Stimulated activated CD4-positive, alpha-beta T cell treated with anti-CD3 and anti-CD28 coated beads, Interleukin-15, amount 100 ng/mL, for 1 hour (primary cell): ENCODE measurements around the gene PTPN2.
"Not testable (repeated sequence)": the region's sequence is repeated elsewhere in the genome, so short reads cannot be mapped to it uniquely, and the experiment has no call there.

Experiments
- DNase-seq, 2 donors: peaks; one replicate each; pipeline ENCODE4 v3.0.0-alpha.2; 2020; ENCODE audit warnings: low read depth in 1 of 2, low spot score in 1 of 2

Gene PTPN2

DNA sequence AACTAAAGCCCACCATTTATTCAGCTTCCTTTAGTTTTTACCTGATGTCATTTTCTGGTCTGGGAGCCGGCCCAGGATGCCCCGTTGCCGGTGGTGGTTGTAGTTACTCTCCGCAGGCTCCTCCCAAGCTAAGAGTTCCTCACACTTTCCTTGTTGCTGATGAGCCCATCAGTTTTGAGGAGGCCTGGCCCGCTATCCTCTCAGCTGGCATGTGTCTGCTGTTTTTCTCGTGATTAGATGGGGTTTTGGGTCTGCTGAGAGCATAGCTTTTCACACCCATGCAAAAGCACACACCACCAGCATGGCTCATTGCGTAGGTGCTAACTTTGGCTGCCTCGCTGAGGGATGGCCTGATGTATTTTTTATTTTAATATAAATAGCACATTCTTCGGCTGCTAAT lies 109.1 kb downstream of the PTPN2 start:
- DNase-seq: no peak

DNA sequence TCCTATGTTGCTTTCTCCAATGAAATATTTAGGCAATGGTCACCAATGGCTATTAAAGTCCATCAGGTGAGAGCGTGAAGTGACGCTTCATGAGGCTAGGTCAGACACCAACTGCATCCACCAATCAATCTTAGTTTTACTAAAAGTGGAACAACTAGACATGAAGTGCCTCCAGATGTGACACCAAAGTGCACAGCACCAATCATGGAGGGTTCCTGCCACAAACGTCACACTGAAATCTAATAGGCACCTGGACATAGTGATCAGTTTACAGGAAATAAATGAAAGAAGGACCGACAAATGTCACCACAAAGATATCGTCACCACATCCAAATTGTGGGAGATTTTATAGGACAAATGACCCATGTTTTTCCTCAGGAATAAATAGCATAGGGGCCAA lies 110.7 kb downstream of the PTPN2 start:
- no peak for DNase-seq

DNA sequence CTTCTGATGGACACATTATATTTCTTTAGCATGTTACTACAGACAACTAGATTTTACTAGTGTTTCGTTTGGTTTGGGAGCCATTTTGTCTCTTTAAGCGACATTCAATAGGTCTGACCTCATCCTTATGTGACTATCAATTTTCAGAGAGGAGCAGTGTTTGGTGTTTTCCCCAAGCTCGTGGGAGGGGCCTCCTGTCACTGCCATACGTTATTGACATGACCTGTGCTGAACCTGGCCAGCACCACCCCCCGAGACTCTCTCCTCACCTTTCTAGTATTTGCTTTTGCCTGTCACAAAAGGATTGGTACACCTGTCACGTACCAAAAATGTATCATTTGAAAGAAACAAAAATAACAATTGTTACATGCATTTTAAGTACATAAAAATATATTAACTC lies 111.9 kb downstream of the PTPN2 start:
- DNase-seq: no peak

DNA sequence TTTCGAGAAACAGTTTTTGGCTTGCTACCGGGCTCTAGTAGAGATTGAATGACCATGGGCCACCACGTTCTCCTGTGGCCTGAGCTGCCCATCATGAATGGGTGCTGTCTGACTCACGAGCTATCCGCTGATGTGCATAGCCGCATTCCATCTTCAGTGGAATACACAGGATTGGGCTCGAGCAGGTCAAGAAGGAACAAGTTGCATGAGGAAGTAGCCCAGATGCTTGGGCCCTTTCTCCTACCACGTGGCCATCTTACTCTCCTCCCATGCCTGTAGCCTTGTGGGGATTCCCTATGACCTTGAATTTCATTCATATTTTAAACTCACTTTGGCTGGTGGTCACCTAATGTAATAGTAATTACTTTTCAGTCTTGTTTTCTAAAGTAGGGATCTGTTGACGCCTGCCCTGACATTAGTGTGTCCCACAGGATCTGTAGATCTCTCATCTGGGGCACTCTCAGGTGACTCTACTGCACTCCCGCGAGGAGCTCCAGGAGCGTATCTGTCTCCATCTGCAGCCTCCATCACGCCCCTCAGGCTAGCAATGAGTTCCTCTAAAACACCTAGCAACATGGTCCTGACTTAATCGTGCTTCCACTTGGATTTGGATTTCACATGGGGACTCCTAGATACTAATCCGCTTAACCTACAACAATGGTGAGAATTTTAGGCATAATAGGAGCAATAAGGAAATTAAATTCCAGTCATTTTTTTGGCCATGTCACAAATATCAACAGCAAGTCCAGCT lies 113.4 kb downstream of the PTPN2 start:
- no peak for DNase-seq

DNA sequence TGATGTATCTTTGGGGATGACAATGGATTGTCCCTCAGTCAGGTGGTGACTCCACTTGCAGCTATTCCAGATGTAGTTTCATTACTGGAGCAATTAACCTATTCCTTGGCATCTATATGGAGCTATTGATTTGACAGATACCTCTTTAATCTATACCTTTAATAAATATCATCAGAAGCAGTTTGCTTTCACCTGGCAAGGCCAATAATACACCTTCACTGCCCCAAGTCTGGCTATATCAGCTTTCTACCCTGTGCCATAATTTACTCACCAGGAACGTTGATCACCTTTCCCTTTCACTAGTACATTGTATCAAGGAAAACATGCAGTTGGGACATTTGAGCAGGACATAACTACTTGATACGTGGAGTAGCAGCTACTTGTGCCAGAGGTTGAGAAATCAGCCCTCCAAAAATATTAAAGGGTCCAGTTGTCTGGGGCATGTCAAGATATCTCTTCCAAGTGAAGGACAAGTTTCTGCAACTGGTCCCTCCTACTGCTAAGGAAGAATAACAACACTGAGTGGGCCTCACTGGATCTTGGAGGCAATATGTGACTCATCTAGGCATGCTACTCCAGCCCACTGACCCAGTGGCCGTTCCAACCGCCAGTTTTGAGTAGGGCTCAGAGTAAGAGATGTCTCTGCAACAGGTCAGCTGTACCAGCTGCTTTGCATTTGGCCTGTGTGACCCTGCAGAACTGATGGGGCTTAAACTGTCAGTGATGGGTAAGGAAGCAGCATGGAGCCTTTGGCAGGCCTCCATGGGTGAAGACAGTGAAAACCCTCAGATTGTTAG lies 114.2 kb downstream of the PTPN2 start:
- no peak for DNase-seq

DNA sequence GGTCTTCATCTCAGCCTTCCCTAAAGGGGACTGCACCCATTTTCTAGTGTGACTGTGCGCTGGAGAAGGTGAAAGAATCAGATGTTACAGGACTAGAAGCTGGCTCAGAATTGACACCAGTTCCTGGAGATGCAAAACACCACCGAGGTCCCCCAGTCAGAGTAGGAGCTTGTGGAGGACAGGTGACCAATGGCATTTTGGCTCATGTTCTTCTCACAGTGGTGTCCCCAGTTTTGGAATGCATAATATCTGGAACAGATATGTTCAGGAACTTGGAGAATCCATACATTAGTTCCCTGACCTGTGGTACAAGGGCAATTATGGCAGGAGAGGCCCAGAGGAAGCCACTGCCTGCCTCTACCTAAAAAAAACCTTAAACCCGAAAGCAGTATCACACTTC lies 114.9 kb downstream of the PTPN2 start:
- DNase-seq: no peak

DNA sequence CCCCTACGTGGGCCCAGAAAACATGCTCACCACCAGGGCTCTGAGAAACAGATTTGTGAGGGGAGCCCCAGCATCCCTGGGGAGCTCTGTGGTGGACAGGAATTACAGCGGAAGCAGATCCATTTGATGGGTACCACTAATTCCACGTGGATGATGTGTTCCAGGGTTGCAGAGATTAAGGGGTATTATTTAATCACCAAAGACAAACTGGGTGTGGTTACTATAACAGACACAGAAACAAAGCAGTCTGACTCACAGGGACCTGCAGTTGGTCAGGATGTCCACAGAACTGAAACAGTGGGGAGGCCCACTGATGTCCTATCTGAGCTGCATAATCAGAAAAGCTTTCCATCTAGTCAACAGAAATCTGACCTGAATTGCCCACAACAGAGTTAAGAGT lies 115.4 kb downstream of the PTPN2 start:
- no peak for DNase-seq

DNA sequence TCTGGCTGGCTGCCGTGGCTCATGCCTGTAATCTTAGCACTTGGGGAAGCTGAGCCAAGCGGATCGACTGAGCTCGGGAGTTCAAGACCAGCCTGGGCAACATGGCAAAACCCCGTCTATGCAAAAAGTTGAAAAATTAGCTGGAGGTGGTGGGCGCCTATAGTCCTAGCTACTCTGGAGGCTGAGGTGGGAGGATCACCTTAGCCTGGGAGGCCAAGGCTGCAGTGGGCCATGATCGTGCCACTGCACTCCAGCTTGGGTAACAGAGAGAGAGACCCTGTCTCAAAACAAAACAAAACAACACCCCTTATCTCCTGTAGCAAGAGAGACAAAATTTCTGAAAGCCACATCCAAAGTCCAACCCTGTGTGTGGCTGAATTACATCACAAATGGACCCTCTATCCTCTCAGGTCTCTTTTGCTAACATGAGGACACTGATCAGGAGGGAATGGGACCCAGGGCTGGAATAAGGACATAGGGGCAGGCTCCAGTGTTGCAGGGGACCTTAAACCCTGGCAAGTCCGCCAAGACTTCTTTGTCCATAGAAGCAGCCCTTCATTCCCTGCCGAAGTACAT lies 116.4 kb downstream of the PTPN2 start:
- no peak for DNase-seq

DNA sequence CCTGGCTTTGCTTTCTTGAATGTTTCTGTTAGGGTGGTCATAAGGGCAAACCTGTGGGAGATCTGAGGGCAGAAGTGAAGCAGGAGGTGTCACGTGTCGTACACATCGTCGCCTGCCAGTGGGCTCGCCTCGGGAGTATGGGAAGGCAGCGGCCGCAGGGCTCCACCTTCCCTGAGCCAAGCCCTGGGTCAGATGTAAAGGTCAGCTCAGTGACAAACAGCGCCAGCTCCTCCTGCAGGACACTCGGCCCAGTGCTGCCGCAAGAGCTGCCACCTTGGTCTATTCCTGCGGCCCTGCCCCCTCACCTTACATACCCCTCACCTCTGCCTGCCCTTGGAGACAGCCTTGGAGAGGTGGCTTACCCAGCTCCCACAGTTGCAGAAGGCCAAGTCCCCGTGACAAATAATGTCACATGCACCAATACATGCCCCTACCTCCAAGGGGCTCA lies 117.0 kb downstream of the PTPN2 start:
- no peak for DNase-seq

DNA sequence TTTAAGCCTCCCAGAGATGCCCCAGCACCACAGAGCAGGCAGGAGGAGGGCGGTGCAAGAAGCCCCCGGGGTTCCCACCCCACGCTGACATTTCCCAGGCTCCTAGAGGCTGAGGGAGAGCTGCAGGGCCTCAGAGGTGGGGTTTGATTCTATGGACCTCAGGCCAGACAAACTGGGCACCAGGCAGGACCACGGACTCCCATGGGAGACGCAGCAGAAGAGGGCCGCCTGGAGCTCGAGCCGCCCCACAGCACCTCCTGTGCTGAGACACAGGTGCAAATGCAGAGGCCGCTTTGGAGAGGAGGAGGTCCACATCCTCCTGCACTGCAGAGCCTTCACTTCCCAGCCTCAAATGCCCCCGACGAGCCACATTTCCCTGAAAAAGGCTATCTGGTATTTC lies 118.5 kb downstream of the PTPN2 start:
- no peak for DNase-seq

DNA sequence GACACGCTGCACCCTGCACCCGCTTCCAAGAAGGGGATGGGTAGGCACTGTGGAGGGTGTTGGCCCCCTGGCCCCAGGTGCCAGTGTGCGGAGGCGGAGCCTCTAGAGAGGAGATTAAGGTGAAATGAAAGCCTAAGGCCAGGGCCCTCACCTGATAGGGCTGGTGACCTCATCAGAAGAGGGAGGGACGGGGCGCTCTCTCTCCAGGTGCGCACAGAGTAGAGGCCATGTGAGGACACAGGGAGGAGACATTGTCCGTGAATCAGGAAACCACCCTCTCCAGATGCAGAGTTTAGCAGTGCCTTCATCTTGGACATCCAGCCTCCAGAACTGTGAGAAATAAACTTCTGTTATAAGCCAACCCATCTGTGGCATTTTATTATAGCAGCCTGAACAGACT lies 118.9 kb downstream of the PTPN2 start:
- no peak for DNase-seq

DNA sequence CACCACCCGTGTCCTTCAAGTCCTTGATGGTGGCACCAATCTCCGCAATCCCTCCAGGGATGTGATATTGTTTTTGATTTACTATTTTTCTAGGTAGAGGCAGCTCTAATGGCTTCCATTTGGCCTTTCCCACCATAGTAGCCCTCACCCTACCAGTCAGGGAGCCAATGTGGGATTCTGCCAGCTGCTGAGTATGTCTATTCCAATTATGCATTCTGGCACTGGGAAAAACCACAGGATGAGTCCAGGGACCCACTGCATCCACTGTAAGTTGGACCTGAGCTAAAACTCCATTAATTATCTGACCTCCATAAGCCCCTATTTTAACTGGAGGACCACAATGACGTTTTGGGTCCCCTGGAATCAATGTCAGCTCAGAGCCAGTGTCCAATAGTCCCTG lies 125.5 kb downstream of the PTPN2 start:
- DNase-seq: not testable (repeated sequence)

DNA sequence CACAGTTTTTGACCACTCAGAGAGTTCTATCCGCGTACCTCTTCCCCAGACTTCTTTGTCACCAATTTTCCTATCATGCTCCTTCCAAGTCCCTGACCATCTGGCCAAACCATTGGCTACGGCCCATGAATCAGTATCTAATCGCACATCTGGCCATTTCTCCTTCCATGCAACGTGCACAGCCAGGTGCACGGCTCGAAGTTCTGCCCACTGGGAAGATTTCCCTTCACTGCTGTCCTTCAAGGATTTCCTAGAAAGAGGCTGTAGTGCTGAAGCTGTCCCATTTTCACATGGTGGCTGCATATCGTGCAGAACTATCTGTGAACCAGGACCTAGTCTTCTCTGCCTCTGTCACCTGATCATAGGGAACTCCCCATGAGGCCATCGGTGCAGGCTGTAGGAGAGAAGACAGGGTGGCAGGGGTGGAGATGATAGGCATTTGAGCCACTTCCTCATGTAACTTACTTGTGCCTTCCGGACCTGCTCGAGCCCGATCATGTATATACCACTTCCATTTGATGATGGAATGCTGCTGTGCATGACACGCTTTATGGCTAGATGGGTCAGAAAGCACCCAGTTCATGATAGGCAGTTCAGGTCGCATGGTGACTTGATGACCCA lies 127.3 kb downstream of the PTPN2 start:
- DNase-seq: not testable (repeated sequence)

DNA sequence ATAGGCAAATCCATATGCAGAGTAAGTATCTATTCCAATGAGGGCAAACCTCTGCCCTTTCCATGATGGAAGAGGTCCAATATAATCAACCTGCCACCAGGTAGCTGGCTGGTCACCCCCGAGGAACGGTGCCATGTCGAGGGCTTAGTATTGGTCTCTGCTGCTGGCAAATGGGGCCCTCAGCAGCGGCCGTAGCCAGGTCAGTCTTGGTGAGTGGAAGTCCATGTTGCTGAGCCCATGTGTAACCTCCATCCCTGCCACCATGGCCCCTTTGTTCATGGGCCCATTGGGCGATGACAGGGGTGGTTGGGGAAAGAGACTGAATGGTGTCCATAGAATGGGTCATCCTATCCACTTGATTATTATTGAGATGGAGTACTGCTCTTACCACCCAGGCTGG lies 128.4 kb downstream of the PTPN2 start:
- not testable (repeated sequence) for DNase-seq

DNA sequence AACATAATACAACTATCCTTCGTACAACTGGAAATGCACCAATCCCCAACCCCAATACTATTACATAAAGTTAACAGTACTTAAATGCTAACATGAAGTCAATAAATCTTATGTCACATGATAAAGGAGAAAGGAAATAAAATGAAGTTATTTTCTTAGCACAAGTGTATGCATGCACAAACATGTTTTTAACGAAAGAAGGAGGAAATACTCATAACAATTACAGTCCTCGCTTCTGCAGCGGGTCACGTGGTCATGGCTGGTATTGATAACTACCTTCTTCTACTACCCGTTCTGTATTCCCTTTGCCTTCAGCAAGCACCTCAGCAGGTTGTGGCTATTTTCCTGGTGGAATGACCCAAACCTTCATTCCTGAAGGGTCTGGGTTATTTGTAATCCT lies 129.5 kb downstream of the PTPN2 start:
- DNase-seq: no peak

DNA sequence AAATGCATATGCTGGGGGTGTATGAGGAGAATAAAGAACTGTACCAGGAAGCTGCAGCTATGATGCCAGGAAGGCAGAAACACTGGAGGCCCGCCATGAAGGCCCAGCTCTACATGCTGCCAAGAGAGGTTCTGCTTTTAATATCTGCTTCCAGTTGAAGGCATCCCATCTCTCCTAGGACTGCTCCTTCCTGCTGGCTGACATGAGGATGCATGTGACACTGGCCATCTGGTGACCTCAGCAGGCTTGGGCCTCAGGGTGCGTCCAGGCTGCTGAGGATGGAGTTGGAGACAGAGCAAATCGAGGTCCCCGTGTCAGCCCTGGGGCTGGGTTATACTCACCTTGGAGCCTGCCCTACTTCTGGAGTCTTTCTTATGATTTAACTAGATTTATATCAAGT lies 132.1 kb downstream of the PTPN2 start:
- DNase-seq: no peak

DNA sequence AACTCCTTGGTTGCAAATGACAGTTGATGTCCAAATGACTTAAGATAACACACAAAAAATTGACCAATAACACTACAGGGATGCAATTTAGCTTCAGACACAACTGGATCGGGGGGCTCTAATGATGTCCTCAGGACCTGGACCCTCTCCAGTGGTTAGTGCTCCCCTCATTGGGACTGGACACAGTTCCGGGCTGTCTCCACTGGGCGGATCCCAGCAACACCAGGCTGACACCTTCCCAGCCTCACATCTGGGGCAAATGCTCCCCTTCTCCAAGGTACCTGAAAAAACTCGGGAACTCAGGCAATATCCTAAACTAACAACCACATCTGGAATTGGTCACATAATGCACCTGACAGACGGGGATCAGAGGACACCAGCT lies 132.5 kb downstream of the PTPN2 start:
- DNase-seq: no peak

DNA sequence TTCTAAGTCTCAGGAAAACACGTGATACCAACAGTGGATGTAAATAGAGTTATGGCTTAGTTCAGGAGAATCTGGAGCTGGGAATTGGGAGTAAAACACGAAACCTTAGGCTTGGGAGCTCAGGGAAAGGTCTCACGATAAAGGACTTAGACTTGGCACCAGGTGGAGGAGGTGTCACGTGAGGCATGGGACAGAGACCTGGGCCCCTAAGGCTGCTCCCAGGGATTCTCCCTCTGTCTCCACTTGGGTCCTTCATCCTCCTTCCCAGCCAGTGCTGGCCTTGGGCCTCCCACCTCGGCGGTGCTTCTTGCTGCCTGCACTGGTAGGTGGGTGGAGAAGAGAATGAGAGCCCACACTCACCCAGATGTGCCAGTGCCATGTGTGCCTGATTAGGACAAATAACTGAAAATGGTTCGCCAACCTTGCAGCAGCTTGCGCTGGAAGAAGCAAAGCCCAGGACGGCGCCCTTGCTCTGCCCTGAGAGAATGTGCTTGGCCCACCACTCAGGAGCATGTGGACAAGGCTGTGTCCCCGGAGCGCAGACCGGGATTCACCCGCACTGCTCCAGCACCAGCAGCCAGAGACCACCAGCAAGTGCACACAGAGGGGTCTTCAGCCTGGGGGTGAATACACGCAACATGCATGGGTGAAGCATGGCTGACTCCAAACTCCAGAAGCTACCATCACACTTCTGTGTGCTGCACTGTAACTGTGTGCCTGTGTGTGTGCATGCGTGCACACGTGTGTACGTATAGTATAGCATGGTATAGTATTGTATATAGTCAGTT lies 133.1 kb downstream of the PTPN2 start:
- DNase-seq: no peak

DNA sequence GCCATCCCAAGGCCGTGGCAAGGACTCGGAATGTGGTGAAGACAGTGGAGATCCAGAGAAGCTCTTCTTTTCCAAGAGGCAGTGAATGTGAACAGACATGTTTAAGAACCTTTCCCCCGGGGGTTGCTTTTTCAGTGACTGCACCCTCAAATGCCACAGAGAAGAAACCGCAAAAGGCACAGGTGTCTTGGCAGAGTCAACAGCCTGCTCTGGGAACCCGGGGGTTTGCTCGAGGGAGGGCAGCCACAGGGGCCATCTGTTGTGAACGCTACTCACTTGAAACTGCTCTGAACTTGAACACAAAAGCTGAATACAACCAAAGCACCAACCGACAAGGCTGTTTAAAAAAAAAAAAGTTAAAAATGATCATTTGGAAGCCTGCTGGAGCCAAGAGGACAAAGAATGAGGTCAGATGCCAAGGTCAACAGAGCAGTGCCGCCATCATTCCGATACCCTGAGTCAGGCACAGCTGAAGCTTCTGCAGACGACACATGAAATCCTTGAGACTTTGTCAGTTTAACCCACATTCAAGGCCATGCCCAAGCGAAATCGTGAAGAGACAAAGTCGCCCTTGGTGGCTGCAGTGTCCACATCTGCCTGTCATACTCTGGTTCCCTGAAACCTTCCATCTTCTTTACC lies 133.8 kb downstream of the PTPN2 start:
- DNase-seq: no peak

DNA sequence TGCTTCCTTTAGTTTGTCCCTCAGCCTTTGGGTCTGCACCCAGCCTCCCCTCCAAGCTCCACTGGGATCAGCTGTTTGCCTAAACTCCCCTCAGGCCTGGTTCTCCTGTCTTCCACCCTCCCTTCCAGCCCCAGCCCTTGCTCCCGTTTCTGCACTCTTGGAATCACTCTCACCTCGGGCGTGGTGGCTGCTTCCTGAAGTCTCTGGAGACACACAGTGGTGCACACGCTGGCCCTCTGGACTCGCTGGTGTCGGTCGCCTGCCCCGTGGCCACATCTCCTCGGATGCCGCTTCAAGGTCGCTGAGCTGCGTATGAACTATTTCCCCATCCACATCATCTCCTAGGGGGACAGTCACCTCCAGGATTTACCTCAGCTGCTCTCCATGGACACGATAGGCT lies 134.9 kb downstream of the PTPN2 start:
- no peak for DNase-seq

DNA sequence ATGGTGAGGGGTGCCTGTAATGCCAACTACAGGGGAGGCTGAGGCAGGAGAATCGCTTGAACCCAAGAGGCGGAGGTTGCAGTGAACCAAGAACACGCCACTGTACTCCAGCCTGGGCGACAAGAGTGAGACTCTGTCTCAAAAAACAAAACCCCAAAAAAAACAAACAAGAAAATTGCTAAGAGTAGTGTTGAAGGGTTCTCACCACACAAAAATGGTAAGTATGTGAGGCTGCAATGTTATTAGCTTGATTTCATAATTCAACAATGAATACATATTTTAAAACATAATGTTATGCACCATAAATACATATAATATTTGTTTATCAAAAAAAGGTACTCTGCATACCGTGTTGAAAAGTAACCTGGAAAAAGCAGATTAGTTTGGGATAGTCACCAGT lies 135.4 kb downstream of the PTPN2 start:
- DNase-seq: no peak
